RPMI7951 (cell line): ENCODE results near the gene CACNA1G. TPM values are rescaled to one million over a fixed set of nuclear protein-coding genes. Genes with fewer than 3 reads are reported as not detected.

ENCODE experiments used
- DNase-seq: peaks from one replicate; pipeline ENCODE4 v3.0.0-alpha.2; 2012; ENCODE audit warnings: low read depth
- total RNA-seq: library from RNA; depleted of rRNA; stranded (reverse); fragments of >200 nt; shearing (Covaris generic); gene quantifications from 2 replicates; pipeline ENCODE4 v1.2.3, GENCODE V29; 2014

Gene CACNA1G
- total RNA-seq, 1 experiment from 2014 or later = 0.12 TPM

- peak; percentile 15 for DNase-seq
Measured at GRCh38 chr17:50533720-50534148, 26.8 kb upstream of the CACNA1G start.

- no peak for DNase-seq
Measured at GRCh38 chr17:50534222-50534978, 26.1 kb upstream of the CACNA1G start.

- DNase-seq = no peak
Measured at GRCh38 chr17:50534979-50535326, 25.6 kb upstream of the CACNA1G start.

- no peak for DNase-seq
Measured at GRCh38 chr17:50535407-50535806, 25.1 kb upstream of the CACNA1G start.

- no peak for DNase-seq
Measured at GRCh38 chr17:50536683-50537646, 23.6 kb upstream of the CACNA1G start.

GRCh38 chr17:50537721-50538548 lies 22.6 kb upstream of the CACNA1G start:
- no peak for DNase-seq

GRCh38 chr17:50538549-50539410 lies 21.7 kb upstream of the CACNA1G start:
- no peak for DNase-seq

- no peak for DNase-seq
Measured at GRCh38 chr17:50539762-50540559, 20.6 kb upstream of the CACNA1G start.

GRCh38 chr17:50540560-50541401 lies 19.7 kb upstream of the CACNA1G start:
- DNase-seq = no peak

GRCh38 chr17:50541402-50541715 lies 19.2 kb upstream of the CACNA1G start:
- DNase-seq = no peak

GRCh38 chr17:50541716-50542688 lies 18.5 kb upstream of the CACNA1G start:
- peak; percentile 72 for DNase-seq

- DNase-seq = no peak
Measured at GRCh38 chr17:50542795-50543774, 17.4 kb upstream of the CACNA1G start.

- DNase-seq = no peak
Measured at GRCh38 chr17:50544516-50544915, 16.0 kb upstream of the CACNA1G start.

GRCh38 chr17:50545311-50545710 lies 15.2 kb upstream of the CACNA1G start:
- no peak for DNase-seq

- no peak for DNase-seq
Measured at GRCh38 chr17:50546701-50547034, 13.8 kb upstream of the CACNA1G start.

- DNase-seq = peak; percentile 83
Measured at GRCh38 chr17:50547035-50547735, 13.3 kb upstream of the CACNA1G start, which contains the start of gene SPATA20. Gene SPATA20 (plus strand): TSS chr17:50547174. CDS start chr17:50547209, 35 bp downstream.
